Epithelial cell of proximal tubule (primary cell): Measurements from ENCODE around the gene TPTE2. TPM values are rescaled to one million over a fixed set of nuclear protein-coding genes. Genes with fewer than 3 reads are reported as not detected.
A peak's percentile ranks its signal among the peaks of the same experiment; 100 is the strongest.
"Not testable (repeated sequence)": the region's sequence is repeated elsewhere in the genome, so short reads cannot be mapped to it uniquely, and the experiment has no call there.

Experiments
- DNase-seq: peaks from one replicate; pipeline ENCODE4 v3.0.0-alpha.2; 2011; ENCODE audit warnings: low read depth
- H3K4me3 ChIP-seq: 2 replicates; pipeline ENCODE4 v1.5.1; 2011; ENCODE audit warnings: low read depth, mild to moderate bottlenecking, low read length
- total RNA-seq: library from RNA; depleted of rRNA; stranded (reverse); fragments of >200 nt; gene quantifications from 2 replicates; pipeline ENCODE4 v1.2.3, GENCODE V29; 2015
- TF ChIP-seq, protein P1 (sequence below): conservative IDR thresholded peaks from 2 replicates; pipeline ENCODE4 v1.5.1; 2012; ENCODE audit warnings: low read depth, mild to moderate bottlenecking, low read length

Gene TPTE2
- total RNA-seq, 1 donor from 2014 or later, result not detected

DNA sequence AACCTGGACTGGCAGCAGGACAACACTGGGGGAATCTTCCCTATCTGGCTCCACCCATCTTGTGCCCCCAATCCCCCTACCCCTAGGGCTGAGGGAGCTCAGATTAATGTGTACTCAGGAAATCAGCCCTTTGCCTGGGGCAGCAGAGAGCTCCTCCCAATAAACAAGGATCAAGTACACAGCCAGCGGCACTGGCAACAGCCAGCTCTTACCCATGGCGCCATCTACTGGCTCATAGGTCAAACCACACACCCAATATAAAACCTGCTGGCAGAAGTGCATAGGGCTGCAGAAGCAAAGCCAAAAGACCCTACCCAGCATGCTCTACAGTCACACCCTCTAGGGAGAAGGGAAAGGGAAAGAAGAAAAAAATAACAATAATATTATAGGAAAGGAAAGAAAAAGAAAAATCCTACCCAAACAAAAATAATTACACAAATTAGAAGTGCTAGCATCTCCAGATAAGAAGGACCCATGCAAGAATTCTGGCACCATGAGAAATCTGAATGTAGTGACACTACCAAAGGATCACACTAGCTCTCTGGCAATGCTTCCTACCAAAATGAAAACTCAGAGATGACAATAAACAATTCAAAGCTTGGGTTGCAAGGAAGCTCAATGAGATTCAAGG lies 122.2 kb downstream of the TPTE2 start:
- TF ChIP-seq, protein P1, sequence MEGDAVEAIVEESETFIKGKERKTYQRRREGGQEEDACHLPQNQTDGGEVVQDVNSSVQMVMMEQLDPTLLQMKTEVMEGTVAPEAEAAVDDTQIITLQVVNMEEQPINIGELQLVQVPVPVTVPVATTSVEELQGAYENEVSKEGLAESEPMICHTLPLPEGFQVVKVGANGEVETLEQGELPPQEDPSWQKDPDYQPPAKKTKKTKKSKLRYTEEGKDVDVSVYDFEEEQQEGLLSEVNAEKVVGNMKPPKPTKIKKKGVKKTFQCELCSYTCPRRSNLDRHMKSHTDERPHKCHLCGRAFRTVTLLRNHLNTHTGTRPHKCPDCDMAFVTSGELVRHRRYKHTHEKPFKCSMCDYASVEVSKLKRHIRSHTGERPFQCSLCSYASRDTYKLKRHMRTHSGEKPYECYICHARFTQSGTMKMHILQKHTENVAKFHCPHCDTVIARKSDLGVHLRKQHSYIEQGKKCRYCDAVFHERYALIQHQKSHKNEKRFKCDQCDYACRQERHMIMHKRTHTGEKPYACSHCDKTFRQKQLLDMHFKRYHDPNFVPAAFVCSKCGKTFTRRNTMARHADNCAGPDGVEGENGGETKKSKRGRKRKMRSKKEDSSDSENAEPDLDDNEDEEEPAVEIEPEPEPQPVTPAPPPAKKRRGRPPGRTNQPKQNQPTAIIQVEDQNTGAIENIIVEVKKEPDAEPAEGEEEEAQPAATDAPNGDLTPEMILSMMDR, result peak; percentile 27
- not testable (repeated sequence) for DNase-seq, H3K4me3 ChIP-seq

DNA sequence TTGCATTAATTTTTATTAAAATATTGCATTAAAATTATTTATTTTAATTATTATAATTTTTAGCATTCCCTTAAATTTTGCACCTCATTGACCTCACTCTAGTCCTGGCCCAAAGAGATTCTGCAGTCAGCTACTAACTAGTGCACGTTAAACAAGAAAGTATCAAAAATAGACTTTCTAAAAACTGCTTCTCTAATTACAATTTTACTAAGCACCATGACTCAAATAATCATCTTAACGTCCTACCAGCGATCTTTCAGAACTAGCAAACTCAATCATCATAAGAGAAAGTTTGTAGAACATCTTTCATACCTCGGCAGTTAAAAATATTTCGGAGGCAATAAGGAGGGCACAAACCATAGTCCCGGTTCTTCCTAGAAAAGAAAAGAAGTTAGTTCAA lies 123.6 kb downstream of the TPTE2 start:
- DNase-seq, H3K4me3 ChIP-seq: not testable (repeated sequence)

DNA sequence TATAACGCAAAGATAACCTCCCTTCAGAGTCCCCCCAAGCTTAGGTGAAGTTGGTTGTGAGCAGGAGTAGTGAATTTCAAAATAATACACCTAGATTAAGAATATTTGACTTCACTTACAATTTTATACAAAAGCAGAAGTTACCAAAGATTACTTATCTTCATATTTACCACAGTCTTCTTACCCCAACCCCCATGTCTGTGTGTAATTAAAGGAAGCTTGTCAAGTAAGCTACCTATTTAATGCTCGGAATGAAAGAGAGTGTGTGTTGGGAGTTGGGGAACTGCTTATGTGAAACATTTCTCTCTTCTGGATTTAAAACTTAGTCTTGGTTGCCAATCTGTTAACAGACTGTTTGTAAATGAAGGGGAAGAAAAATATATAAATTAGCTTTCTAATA lies 139.1 kb downstream of the TPTE2 start:
- not testable (repeated sequence) for DNase-seq, H3K4me3 ChIP-seq

DNA sequence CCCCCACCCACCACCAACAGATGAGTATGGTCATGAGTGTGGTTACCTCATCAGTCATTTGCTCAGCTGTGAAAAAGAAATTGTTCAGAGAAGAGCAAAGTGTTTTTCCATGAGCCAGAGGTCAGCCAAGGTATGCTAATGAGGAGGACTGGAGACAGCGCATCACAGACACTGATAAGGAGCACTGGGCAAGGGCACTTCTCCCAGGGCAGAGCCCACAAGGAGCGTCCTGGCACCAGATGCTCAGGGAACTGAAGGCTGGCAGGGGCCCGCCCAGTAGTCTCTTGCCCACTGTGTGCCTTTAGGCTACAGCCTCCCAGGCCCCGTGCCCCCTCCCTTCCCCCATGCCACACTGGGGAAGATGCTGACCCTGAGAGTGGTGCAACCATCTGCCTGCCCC lies 148.8 kb downstream of the TPTE2 start:
- H3K4me3 ChIP-seq, DNase-seq: not testable (repeated sequence)

DNA sequence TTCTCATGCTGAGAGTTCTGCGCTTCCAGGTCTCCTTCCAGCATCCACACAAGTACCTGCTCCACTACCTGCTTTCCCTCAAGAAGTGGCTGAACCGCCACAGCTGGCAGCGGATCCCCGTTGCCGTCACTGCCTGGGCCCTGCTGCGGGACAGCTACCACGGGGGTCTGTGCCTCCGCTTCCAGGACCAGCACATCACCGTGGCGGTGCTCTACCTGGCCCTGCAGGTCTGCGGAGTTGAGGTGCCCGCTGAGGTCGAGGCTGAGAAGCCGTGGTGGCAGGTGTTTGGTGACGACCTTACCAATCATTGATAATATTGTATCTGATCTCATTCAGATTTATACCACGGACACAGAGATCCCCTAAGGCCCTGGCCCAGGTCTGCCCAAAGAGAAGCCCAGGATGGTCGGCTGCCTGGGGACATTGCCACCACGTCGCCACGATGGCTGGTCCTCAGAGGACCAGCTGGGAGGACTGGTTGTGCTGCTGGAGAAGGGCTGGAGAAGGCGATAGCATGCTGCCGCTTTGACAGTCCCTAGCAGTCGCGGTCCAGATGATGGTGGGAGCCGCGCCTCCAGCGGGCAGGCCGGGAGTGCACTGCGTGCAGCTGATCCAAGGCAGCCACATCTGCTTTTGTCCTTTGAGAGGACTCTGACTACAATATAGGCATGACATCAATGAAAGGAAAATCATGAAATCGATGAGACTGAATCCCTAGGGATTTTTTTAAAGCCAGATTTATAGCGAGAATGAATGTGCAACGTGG lies 178.4 kb downstream of the TPTE2 start:
- not testable (repeated sequence) for H3K4me3 ChIP-seq, DNase-seq

DNA sequence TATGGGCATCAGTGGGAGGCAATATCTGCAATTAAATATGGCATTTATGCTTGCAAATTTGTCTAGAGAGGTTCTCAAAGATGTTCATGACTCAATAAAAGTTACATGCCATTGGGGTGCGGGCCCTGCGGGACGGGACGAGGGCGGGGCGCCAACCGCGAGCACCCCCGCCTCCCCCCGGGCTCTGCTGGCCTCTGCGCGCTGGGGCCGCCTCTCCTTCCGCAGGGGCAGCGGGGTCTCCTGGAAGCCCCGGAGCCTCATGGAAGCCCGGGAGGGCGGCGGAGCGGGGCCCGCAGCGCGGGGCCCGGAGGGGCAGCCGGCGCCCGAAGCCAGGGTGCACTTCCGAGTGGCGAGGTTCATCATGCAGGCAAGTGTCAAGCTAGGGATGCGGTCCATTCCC lies 179.2 kb downstream of the TPTE2 start:
- H3K4me3 ChIP-seq, result no peak overlapping the region
- no peak for DNase-seq
- TF ChIP-seq, protein P1, result no peak

Other genes starting within 250 kb of the TPTE2 start
- gene MPHOSPH8, start 72.1 kb upstream of the TPTE2 start, total RNA-seq, result 12.9 and 16.4 TPM in 2 replicates
- 47.2 and 89.6 TPM in 2 replicates for gene PSPC1, start 221.4 kb upstream of the TPTE2 start, total RNA-seq